Measurements from ENCODE around the gene KATNB1.
"Not testable (repeated sequence)": the region's sequence is repeated elsewhere in the genome, so short reads cannot be mapped to it uniquely, and the experiment has no call there.

Gene KATNB1

DNA sequence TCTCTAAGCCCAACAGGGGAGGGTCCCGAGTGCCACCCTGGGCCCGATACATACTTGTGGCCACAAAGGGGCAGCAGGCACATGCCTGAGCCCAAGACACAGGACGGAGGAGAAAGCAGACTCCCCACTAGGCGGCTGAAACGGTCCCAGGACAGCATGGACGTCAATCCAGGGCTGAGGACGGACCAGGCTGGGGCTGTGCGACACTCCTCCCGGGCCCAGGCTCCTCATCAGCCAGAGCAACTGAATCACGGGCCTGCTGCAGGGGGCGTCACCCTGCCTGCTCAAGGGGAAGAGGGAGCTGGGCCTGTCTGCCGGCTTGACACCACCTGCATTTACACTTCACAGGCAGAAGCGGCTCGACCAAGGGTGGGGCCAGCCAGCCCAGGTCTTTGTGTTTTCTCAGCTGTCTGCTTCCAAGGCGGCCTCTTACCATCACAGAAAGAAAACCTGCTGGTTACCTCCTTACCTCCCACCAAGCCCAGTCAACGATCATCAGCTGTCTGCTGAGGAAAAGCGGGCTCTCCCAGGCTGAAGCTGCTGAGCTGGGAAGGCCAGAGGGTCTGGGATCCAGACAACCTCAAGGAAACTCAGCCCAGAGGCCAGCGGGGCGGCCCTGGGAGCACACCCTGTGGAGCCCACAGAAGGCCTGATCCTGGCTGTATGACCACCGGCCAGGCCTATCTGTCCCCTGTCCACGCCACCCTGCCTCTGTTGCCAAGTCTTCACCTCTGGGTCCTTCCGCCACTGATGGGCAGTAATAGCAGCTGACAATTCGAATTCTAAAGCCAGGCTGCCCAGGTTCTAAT, 40.3 kb downstream of the KATNB1 start:
- no peak for DNase-seq

GRCh38 chr16:57778658-57779057, 43.1 kb downstream of the KATNB1 start:
- DNase-seq = no peak

GRCh38 chr16:57779836-57780235, 44.3 kb downstream of the KATNB1 start:
- not testable (repeated sequence) for DNase-seq

GRCh38 chr16:57781349-57781740, 45.8 kb downstream of the KATNB1 start:
- DNase-seq = no peak

- no peak for DNase-seq
Observed at GRCh38 chr16:57781741-57782606, 46.4 kb downstream of the KATNB1 start.

- not testable (repeated sequence) for DNase-seq
Observed at GRCh38 chr16:57782607-57783055, 47.1 kb downstream of the KATNB1 start.

DNA sequence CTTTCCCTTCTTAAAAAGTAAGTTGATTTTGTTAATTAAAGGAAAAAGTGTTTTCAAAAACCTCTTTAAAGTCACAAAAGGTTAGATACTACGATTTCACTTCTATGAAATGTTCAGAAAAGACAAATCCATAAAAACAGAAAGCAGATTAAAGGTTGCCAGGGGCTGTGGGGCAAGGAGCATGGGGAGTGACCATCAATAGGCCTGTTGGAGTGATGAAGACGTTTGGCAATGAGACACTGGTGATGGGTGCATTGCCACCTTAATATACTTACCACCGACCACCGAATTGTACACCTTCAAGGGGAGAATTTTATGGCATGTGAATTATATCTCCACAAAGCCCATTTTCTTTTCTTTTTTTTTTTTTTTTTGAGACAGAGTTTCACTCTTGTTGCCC, 47.5 kb downstream of the KATNB1 start:
- no peak for DNase-seq

DNA sequence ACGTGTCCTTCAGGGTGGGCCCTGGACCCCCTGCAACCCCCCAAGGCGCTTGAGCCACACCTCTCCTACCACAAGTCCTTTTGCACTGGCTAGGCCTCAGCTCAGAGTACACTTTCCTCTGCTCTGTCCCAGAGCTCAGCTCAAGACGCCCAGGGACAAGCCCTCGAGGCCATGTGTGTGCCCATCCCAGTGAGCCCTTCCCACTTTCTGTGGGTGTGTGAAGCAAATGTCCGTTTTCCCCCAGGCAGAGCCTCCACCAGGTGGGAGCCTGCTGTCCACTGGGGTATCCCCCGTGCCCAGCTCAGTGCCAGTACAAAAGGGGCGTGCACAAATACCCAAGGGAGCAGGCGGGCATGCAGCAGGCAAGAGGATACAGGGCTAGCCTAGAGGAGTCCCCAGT, 48.3 kb downstream of the KATNB1 start:
- no peak for DNase-seq

GRCh38 chr16:57784334-57784733, 48.8 kb downstream of the KATNB1 start:
- DNase-seq = no peak

DNA sequence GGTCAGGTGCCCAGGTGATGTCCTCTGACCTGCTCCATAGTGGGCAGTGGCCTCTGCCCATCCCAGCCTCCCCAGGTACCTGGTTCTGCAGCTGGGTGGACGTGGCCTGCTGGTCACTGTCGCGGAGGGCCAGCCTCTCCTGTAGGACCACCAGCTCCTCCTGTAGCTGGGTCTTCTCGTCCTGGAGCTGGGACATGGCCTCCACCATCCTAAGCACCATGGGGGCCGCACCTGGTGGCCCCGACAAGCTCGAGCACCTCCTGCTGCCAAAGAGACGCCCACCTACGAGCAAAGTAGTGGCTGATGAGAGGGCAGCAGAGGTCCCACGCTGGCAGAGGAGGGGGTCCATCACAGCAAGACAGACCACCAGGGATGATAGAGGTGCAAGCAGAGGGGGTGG, 49.8 kb downstream of the KATNB1 start:
- DNase-seq = no peak

- no peak for DNase-seq
Observed at GRCh38 chr16:57785924-57786323, 50.4 kb downstream of the KATNB1 start.

- DNase-seq = no peak
Observed at GRCh38 chr16:57786632-57787518, 51.3 kb downstream of the KATNB1 start.

GRCh38 chr16:57787519-57787905, 51.9 kb downstream of the KATNB1 start:
- DNase-seq = no peak

GRCh38 chr16:57788252-57788841, 52.8 kb downstream of the KATNB1 start:
- no peak for DNase-seq

- DNase-seq = no peak
Observed at GRCh38 chr16:57788951-57789350, 53.4 kb downstream of the KATNB1 start.

- no peak for DNase-seq
Observed at GRCh38 chr16:57791195-57791892, 55.8 kb downstream of the KATNB1 start.

DNA sequence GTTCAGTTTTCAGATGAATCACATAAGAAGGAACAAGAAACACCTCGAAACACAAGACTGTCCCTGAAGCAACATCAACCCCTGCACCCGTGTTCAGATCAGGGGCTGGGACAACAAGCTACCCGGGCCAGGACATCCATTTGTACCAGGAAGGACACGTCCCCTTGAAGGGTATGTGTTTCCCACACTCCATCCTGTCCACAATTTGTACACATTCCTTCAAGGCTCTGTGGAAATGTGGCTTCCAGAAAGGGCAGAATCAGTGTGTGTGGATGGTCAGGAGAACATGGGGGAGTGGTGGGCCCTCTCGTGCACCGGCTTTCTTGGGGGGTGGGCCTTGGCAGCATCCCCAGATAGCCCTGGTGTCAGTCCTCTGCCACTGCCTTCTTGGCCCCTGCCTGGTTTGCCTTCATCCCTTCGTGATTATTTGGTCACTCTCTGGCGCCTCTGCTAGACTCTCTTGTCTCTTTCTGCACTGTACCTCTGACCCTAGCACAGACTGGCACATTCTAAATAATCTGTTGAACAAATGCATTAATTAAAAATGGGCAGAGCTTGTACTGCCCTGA, 56.4 kb downstream of the KATNB1 start:
- DNase-seq = no peak

GRCh38 chr16:57794849-57795430, 59.4 kb downstream of the KATNB1 start:
- DNase-seq = no peak

DNA sequence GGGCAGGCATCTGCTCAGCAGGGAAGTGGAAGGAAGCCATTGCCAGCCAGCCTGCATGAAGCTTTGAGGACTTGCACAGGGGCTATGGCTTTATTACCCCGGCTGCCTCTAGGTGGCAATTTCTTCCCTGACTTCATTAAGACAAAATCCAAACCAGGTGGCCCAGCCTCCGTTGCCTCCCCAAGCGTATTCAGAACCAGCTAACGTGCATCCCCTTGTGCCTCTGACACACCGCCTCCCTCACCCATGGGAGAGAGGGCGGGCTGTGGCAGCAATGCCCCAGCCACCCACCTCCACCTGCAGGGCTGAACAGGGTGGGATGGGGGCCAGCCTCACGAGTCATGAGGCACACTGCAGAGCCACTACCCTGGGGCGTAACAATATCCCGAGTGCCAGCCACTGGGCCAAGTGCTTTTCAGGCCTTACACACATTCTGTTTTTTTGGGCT, 59.9 kb downstream of the KATNB1 start:
- DNase-seq = peak; percentile 18

DNA sequence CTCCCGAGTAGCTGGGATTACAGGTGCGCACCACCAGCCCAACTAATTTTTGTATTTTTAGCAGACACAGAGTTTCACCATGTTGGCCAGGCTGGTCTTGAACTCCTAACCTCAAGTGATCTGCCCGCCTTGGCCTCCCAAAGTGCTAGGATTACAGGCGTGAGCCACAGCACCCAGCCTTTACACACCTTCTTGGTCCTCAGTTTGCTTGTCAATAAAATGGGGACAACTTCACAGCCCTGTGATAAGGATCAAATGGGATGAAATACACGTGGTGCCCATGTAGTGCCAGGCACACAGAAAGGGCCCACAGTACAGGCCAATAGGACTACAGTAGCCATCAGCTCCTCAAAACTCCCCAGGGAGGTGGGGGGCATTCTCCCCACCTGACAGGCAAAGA, 60.4 kb downstream of the KATNB1 start:
- DNase-seq = not testable (repeated sequence)

DNA sequence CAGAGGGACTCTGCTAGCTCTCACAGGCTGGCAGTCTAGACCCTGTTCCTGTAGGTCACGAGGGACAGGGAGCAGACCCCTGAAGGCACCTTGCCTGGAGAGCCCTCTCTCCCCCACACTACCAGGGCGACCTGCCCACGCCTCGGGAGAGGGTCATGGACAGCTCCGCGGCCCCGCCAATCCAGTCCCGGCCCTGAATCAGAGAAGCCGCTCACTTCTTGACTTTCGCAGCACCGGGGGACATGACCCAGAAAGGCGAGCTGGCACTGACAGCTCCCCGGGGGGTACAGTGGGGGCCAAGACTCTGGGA, 61.6 kb downstream of the KATNB1 start:
- no peak for DNase-seq

Measured in NCI-H774 (cell line).